ENCODE measurements around the gene OCRL. TPM values are rescaled to one million over a fixed set of nuclear protein-coding genes. Genes with fewer than 3 reads are reported as not detected.
"Not testable (repeated sequence)": the region's sequence is repeated elsewhere in the genome, so short reads cannot be mapped to it uniquely, and the experiment has no call there.

OCRL gene
- total RNA-seq, 1 experiment from 2014 or later = 18.1 TPM

GRCh38 chrX:129554816-129555215 lies 14.8 kb downstream of the OCRL start:
- H3K4me1 ChIP-seq (replicated peaks); DNase-seq (ENCODE audit: low read depth in 1 of 2, low spot score in 2 of 2); H3K9me3 ChIP-seq (replicated peaks); H3K4me3 ChIP-seq; H3K36me3 ChIP-seq; H3K27me3 ChIP-seq (replicated peaks); H3K27ac ChIP-seq: not testable (repeated sequence)

- no peaks in the 10 kb centered on the region for H3K4me1 ChIP-seq (replicated peaks)
- DNase-seq (ENCODE audit: low read depth in 1 of 2, low spot score in 2 of 2) = no peak
- peaks cover 5% of the 10 kb centered on the region for H3K36me3 ChIP-seq
- H3K4me3 ChIP-seq = no peak overlapping the region
- no peak overlapping the region for H3K27ac ChIP-seq
- H3K9me3 ChIP-seq (replicated peaks) = no peaks in the 10 kb centered on the region
- no peaks in the 10 kb centered on the region for H3K27me3 ChIP-seq (replicated peaks)
These were observed 16.8 kb downstream of the OCRL start for GRCh38 chrX:129556806-129557315.

GRCh38 chrX:129557844-129558480 lies 17.9 kb downstream of the OCRL start:
- no peak overlapping the region for H3K27ac ChIP-seq
- no peaks in the 10 kb centered on the region for H3K4me1 ChIP-seq (replicated peaks)
- H3K9me3 ChIP-seq (replicated peaks) = no peaks in the 10 kb centered on the region
- H3K36me3 ChIP-seq = peaks cover 12% of the 10 kb centered on the region
- H3K4me3 ChIP-seq = no peak overlapping the region
- no peak for DNase-seq (ENCODE audit: low read depth in 1 of 2, low spot score in 2 of 2)
- H3K27me3 ChIP-seq (replicated peaks) = no peaks in the 10 kb centered on the region

GRCh38 chrX:129559783-129560182 lies 19.7 kb downstream of the OCRL start:
- DNase-seq (ENCODE audit: low read depth in 1 of 2, low spot score in 2 of 2) = no peak
- Histone ChIP-seq H3K27ac (no peak overlapping the region), H3K4me1 (replicated peaks) (no peaks in the 10 kb centered on the region), H3K9me3 (replicated peaks) (no peaks in the 10 kb centered on the region), H3K27me3 (replicated peaks) (no peaks in the 10 kb centered on the region), H3K4me3 (no peak overlapping the region), H3K36me3 (peaks cover 12% of the 10 kb centered on the region)

GRCh38 chrX:129561453-129561852 lies 21.4 kb downstream of the OCRL start:
- H3K36me3 ChIP-seq = peaks cover 12% of the 10 kb centered on the region
- no peak overlapping the region for H3K27ac ChIP-seq
- H3K4me1 ChIP-seq (replicated peaks) = no peaks in the 10 kb centered on the region
- DNase-seq (ENCODE audit: low read depth in 1 of 2, low spot score in 2 of 2) = no peak
- no peaks in the 10 kb centered on the region for H3K27me3 ChIP-seq (replicated peaks)
- H3K9me3 ChIP-seq (replicated peaks) = no peaks in the 10 kb centered on the region
- no peak overlapping the region for H3K4me3 ChIP-seq

- not testable (repeated sequence) for H3K27me3 ChIP-seq (replicated peaks); H3K4me3 ChIP-seq; H3K27ac ChIP-seq; H3K9me3 ChIP-seq (replicated peaks); H3K4me1 ChIP-seq (replicated peaks); DNase-seq (ENCODE audit: low read depth in 1 of 2, low spot score in 2 of 2)
- H3K36me3 ChIP-seq = peaks cover 12% of the 10 kb centered on the region
These were observed 24.3 kb downstream of the OCRL start for GRCh38 chrX:129564345-129564744.

- Histone ChIP-seq H3K27ac (no peak overlapping the region), H3K4me1 (replicated peaks) (no peaks in the 10 kb centered on the region), H3K27me3 (replicated peaks) (no peaks in the 10 kb centered on the region), H3K4me3 (no peak overlapping the region), H3K36me3 (peaks cover 12% of the 10 kb centered on the region), H3K9me3 (replicated peaks) (no peaks in the 10 kb centered on the region)
- no peak for DNase-seq (ENCODE audit: low read depth in 1 of 2, low spot score in 2 of 2)
These were observed 25.1 kb downstream of the OCRL start for GRCh38 chrX:129565046-129565650.

GRCh38 chrX:129566073-129566472 lies 26.0 kb downstream of the OCRL start:
- no peaks in the 10 kb centered on the region for H3K27me3 ChIP-seq (replicated peaks)
- no peak overlapping the region for H3K4me3 ChIP-seq
- H3K36me3 ChIP-seq = peaks cover 8% of the 10 kb centered on the region
- H3K9me3 ChIP-seq (replicated peaks) = no peaks in the 10 kb centered on the region
- H3K27ac ChIP-seq = no peak overlapping the region
- no peaks in the 10 kb centered on the region for H3K4me1 ChIP-seq (replicated peaks)
- no peak for DNase-seq (ENCODE audit: low read depth in 1 of 2, low spot score in 2 of 2)

GRCh38 chrX:129568349-129568748 lies 28.3 kb downstream of the OCRL start:
- H3K4me1 ChIP-seq (replicated peaks) = no peaks in the 10 kb centered on the region
- H3K27me3 ChIP-seq (replicated peaks) = no peaks in the 10 kb centered on the region
- DNase-seq (ENCODE audit: low read depth in 1 of 2, low spot score in 2 of 2) = no peak
- H3K4me3 ChIP-seq = no peak overlapping the region
- no peaks in the 10 kb centered on the region for H3K9me3 ChIP-seq (replicated peaks)
- H3K27ac ChIP-seq = no peak overlapping the region
- no peaks in the 10 kb centered on the region; the same call in 1 of the 2 replicates for H3K36me3 ChIP-seq

GRCh38 chrX:129572422-129572821 lies 32.4 kb downstream of the OCRL start:
- peaks cover 8% of the 10 kb centered on the region for H3K36me3 ChIP-seq
- H3K27ac ChIP-seq = no peak overlapping the region
- H3K4me1 ChIP-seq (replicated peaks) = peaks cover 6% of the 10 kb centered on the region; the same call in 1 of the 2 replicates
- H3K9me3 ChIP-seq (replicated peaks) = no peaks in the 10 kb centered on the region
- no peaks in the 10 kb centered on the region for H3K27me3 ChIP-seq (replicated peaks)
- no peak overlapping the region for H3K4me3 ChIP-seq
- DNase-seq (ENCODE audit: low read depth in 1 of 2, low spot score in 2 of 2) = no peak

- H3K27me3 ChIP-seq (replicated peaks); H3K36me3 ChIP-seq; H3K9me3 ChIP-seq (replicated peaks); DNase-seq (ENCODE audit: low read depth in 1 of 2, low spot score in 2 of 2); H3K4me3 ChIP-seq; H3K27ac ChIP-seq: not testable (repeated sequence)
- H3K4me1 ChIP-seq (replicated peaks) = peaks cover 11% of the 10 kb centered on the region
These were observed 33.6 kb downstream of the OCRL start for GRCh38 chrX:129573652-129574051.

- H3K4me3 ChIP-seq = no peak overlapping the region
- H3K36me3 ChIP-seq = peaks cover 8% of the 10 kb centered on the region
- H3K4me1 ChIP-seq (replicated peaks) = peaks cover 11% of the 10 kb centered on the region
- DNase-seq (ENCODE audit: low read depth in 1 of 2, low spot score in 2 of 2) = no peak
- H3K9me3 ChIP-seq (replicated peaks) = no peaks in the 10 kb centered on the region
- H3K27me3 ChIP-seq (replicated peaks) = no peaks in the 10 kb centered on the region
- no peak overlapping the region for H3K27ac ChIP-seq
These were observed 34.2 kb downstream of the OCRL start for GRCh38 chrX:129574214-129574613.

GRCh38 chrX:129576539-129576938 lies 36.5 kb downstream of the OCRL start:
- H3K27me3 ChIP-seq (replicated peaks) = no peaks in the 10 kb centered on the region
- no peak for DNase-seq (ENCODE audit: low read depth in 1 of 2, low spot score in 2 of 2)
- peaks cover 11% of the 10 kb centered on the region for H3K4me1 ChIP-seq (replicated peaks)
- no peak overlapping the region for H3K27ac ChIP-seq
- peaks cover 8% of the 10 kb centered on the region for H3K36me3 ChIP-seq
- H3K9me3 ChIP-seq (replicated peaks) = no peaks in the 10 kb centered on the region
- H3K4me3 ChIP-seq = no peak overlapping the region

- H3K36me3 ChIP-seq = peaks cover 8% of the 10 kb centered on the region
- peaks cover 11% of the 10 kb centered on the region for H3K4me1 ChIP-seq (replicated peaks)
- no peak overlapping the region for H3K4me3 ChIP-seq
- H3K27me3 ChIP-seq (replicated peaks) = no peaks in the 10 kb centered on the region
- H3K27ac ChIP-seq = peak overlapping the region; percentile 59
- H3K9me3 ChIP-seq (replicated peaks) = no peaks in the 10 kb centered on the region
- peak; percentile 40 to 58 for DNase-seq (ENCODE audit: low read depth in 1 of 2, low spot score in 2 of 2)
These were observed 37.4 kb downstream of the OCRL start for GRCh38 chrX:129577473-129577872.

Data from SJSA1 (cell line).